ENCODE measurements around the gene DNER. TPM values are rescaled to one million over a fixed set of nuclear protein-coding genes. Genes with fewer than 3 reads are reported as not detected.

Gene DNER
- total RNA-seq, 1 experiment from 2014 or later, result 3.7 TPM

DNA sequence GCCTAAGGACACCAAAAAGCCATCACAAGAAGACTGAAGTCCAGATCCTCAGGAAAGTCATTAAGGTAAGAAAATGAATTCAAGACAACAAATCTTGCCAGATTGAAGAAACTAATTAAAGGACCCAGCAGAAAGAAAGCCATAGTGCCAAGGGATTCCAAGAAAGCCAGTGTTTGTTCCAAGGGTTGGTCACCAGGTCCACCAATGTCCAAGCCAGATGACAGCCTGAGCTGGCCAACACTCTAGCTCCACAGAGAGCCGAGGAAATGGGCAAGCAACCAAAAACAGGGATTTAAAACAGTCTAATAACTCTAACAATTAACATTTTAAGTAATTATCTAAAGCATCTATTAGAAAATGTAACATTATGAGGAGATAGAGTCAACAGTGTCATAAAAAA, 49.2 kb downstream of the DNER start:
- Mint-ChIP-seq H3K27ac (no peak overlapping the region), H3K9me3 (no peaks in the 10 kb centered on the region), H3K36me3 (no peaks in the 10 kb centered on the region), H3K4me1 (no peaks in the 10 kb centered on the region), H3K4me3 (no peak overlapping the region), H3K27me3 (ENCODE audit: low read depth) (no peaks in the 10 kb centered on the region; the same call in 1 of the 2 replicates)
- DNase-seq (ENCODE audit: low spot score), result no peak
- no peak for ATAC-seq
- TF ChIP-seq NR3C1 (CRISPR knock-in tag; conservative IDR thresholded peaks at IDR 0.05; ENCODE audit: low read depth), result no peak
- TF ChIP-seq, protein P1, sequence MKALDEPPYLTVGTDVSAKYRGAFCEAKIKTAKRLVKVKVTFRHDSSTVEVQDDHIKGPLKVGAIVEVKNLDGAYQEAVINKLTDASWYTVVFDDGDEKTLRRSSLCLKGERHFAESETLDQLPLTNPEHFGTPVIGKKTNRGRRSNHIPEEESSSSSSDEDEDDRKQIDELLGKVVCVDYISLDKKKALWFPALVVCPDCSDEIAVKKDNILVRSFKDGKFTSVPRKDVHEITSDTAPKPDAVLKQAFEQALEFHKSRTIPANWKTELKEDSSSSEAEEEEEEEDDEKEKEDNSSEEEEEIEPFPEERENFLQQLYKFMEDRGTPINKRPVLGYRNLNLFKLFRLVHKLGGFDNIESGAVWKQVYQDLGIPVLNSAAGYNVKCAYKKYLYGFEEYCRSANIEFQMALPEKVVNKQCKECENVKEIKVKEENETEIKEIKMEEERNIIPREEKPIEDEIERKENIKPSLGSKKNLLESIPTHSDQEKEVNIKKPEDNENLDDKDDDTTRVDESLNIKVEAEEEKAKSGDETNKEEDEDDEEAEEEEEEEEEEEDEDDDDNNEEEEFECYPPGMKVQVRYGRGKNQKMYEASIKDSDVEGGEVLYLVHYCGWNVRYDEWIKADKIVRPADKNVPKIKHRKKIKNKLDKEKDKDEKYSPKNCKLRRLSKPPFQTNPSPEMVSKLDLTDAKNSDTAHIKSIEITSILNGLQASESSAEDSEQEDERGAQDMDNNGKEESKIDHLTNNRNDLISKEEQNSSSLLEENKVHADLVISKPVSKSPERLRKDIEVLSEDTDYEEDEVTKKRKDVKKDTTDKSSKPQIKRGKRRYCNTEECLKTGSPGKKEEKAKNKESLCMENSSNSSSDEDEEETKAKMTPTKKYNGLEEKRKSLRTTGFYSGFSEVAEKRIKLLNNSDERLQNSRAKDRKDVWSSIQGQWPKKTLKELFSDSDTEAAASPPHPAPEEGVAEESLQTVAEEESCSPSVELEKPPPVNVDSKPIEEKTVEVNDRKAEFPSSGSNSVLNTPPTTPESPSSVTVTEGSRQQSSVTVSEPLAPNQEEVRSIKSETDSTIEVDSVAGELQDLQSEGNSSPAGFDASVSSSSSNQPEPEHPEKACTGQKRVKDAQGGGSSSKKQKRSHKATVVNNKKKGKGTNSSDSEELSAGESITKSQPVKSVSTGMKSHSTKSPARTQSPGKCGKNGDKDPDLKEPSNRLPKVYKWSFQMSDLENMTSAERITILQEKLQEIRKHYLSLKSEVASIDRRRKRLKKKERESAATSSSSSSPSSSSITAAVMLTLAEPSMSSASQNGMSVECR (CRISPR knock-in tag; IDR thresholded peaks at IDR 0.05; ENCODE audit: borderline replicate concordance), result no peak
- POLR2A ChIA-PET, result no interaction called here
- CTCF ChIA-PET, result no interaction called here

DNA sequence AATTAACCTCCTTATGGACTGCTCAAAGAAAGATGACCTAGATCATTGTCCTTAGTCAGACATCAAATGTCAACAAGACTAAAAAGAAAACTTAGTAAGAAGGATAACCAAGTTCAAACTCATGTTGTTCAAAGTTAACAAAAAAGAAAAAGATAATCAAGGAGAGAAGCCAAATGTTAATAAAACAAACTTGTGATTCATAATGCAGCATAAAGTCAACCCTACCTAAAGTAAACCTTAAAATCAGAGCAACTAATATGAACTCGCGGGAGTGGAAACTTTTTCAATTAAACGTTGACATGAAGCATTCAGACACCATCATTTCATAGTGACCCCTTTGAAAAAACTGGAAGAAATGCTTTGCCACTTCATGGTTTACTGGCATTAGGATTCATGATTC, 52.9 kb downstream of the DNER start:
- H3K36me3 Mint-ChIP-seq, result no peaks in the 10 kb centered on the region
- H3K4me3 Mint-ChIP-seq, result no peak overlapping the region
- no peak for ATAC-seq
- CTCF ChIA-PET, result no interaction called here
- POLR2A ChIA-PET, result no interaction called here
- H3K27ac Mint-ChIP-seq, result no peak overlapping the region
- H3K27me3 Mint-ChIP-seq (ENCODE audit: low read depth), result no peaks in the 10 kb centered on the region
- no peak for DNase-seq (ENCODE audit: low spot score)
- no peaks in the 10 kb centered on the region for H3K4me1 Mint-ChIP-seq
- TF ChIP-seq ZNF138 (CRISPR knock-in tag; conservative IDR thresholded peaks at IDR 0.05) (no peak), CBFB (CRISPR knock-in tag; IDR thresholded peaks at IDR 0.05; ENCODE audit: low read depth) (no peak), SMAD4 (CRISPR knock-in tag; IDR thresholded peaks at IDR 0.05) (no peak)
- TF ChIP-seq, protein P2, sequence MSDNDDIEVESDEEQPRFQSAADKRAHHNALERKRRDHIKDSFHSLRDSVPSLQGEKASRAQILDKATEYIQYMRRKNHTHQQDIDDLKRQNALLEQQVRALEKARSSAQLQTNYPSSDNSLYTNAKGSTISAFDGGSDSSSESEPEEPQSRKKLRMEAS (CRISPR knock-in tag; IDR thresholded peaks at IDR 0.05), result no peak
- H3K9me3 Mint-ChIP-seq, result no peaks in the 10 kb centered on the region

DNA sequence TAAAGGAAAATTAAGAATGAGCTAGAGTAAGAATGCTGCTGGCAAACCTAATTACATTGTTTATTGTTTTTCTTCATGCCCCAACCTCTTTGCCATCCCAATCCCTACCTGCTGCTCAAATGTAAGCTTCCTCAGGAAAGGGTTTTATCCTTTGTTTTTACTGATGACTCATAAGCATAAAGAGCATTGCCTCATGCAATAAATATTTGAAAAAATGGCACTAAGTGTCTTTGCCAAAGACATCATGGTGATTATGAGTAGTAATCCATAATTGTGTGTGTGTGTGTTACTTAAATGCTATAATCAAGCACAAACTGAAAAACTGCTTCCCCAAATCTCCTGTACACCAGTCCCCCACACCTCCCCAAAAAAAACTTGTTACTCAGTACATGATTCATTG, 53.4 kb downstream of the DNER start:
- no peak overlapping the region for H3K4me3 Mint-ChIP-seq
- no peaks in the 10 kb centered on the region for H3K9me3 Mint-ChIP-seq
- H3K36me3 Mint-ChIP-seq, result no peaks in the 10 kb centered on the region
- POLR2A ChIA-PET, result no interaction called here
- TF ChIP-seq, protein P3, sequence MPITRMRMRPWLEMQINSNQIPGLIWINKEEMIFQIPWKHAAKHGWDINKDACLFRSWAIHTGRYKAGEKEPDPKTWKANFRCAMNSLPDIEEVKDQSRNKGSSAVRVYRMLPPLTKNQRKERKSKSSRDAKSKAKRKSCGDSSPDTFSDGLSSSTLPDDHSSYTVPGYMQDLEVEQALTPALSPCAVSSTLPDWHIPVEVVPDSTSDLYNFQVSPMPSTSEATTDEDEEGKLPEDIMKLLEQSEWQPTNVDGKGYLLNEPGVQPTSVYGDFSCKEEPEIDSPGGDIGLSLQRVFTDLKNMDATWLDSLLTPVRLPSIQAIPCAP (CRISPR knock-in tag; IDR thresholded peaks at IDR 0.05), result no peak
- TF ChIP-seq NR1H2 (CRISPR knock-in tag; IDR thresholded peaks at IDR 0.05) (no peak), RELA (CRISPR knock-in tag; IDR thresholded peaks at IDR 0.05; ENCODE audit: borderline replicate concordance) (no peak), SOX15 (CRISPR knock-in tag; IDR thresholded peaks at IDR 0.05) (no peak), ZNF396 (CRISPR knock-in tag; IDR thresholded peaks at IDR 0.05; ENCODE audit: borderline replicate concordance) (no peak), CBFB (CRISPR knock-in tag; IDR thresholded peaks at IDR 0.05; ENCODE audit: low read depth) (no peak), SMAD3 (CRISPR knock-in tag; IDR thresholded peaks at IDR 0.05; ENCODE audit: borderline replicate concordance) (no peak), ZNF219 (CRISPR knock-in tag; IDR thresholded peaks at IDR 0.05; ENCODE audit: borderline replicate concordance) (no peak)
- TF ChIP-seq, protein P4, sequence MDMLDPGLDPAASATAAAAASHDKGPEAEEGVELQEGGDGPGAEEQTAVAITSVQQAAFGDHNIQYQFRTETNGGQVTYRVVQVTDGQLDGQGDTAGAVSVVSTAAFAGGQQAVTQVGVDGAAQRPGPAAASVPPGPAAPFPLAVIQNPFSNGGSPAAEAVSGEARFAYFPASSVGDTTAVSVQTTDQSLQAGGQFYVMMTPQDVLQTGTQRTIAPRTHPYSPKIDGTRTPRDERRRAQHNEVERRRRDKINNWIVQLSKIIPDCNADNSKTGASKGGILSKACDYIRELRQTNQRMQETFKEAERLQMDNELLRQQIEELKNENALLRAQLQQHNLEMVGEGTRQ (CRISPR knock-in tag; IDR thresholded peaks at IDR 0.05), result no peak
- TF ChIP-seq, protein P5, sequence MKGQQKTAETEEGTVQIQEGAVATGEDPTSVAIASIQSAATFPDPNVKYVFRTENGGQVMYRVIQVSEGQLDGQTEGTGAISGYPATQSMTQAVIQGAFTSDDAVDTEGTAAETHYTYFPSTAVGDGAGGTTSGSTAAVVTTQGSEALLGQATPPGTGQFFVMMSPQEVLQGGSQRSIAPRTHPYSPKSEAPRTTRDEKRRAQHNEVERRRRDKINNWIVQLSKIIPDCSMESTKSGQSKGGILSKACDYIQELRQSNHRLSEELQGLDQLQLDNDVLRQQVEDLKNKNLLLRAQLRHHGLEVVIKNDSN (CRISPR knock-in tag; IDR thresholded peaks at IDR 0.05), result no peak
- TF ChIP-seq, protein P6, sequence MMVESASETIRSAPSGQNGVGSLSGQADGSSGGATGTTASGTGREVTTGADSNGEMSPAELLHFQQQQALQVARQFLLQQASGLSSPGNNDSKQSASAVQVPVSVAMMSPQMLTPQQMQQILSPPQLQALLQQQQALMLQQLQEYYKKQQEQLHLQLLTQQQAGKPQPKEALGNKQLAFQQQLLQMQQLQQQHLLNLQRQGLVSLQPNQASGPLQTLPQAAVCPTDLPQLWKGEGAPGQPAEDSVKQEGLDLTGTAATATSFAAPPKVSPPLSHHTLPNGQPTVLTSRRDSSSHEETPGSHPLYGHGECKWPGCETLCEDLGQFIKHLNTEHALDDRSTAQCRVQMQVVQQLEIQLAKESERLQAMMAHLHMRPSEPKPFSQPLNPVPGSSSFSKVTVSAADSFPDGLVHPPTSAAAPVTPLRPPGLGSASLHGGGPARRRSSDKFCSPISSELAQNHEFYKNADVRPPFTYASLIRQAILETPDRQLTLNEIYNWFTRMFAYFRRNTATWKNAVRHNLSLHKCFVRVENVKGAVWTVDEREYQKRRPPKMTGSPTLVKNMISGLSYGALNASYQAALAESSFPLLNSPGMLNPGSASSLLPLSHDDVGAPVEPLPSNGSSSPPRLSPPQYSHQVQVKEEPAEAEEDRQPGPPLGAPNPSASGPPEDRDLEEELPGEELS (CRISPR knock-in tag; IDR thresholded peaks at IDR 0.05), result no peak
- CTCF ChIA-PET, result no interaction called here
- H3K4me1 Mint-ChIP-seq, result no peaks in the 10 kb centered on the region
- DNase-seq (ENCODE audit: low spot score), result no peak
- no peak overlapping the region for H3K27ac Mint-ChIP-seq
- ATAC-seq, result no peak
- H3K27me3 Mint-ChIP-seq (ENCODE audit: low read depth), result no peaks in the 10 kb centered on the region

All from WTC11 (cell line).